DOHH2 (cell line): ENCODE measurements around the gene LSS.

Experiments
- EZH2phosphoT487 ChIP-seq: fragments of 200-600 bp; sonication (generic); IDR thresholded peaks from 2 replicates; pipeline ENCODE4 v1.6.1; 2017; ENCODE audit warnings: borderline replicate concordance, mild to moderate bottlenecking, antibody characterized with exemption, low read length, moderate library complexity, mixed read lengths
- TF ChIP-seq, protein P1 (sequence below): fragments of 200-600 bp; sonication (generic); IDR thresholded peaks from one replicate; pipeline ENCODE4 v1.5.1; 2014; ENCODE audit warnings: antibody characterized with exemption, mild to moderate bottlenecking, low read depth, low read length; ENCODE audit not compliant: poor library complexity, severe bottlenecking

GRCh38 chr21:46161633-46162592 lies 66.7 kb downstream of the LSS start:
- TF ChIP-seq, protein P1, sequence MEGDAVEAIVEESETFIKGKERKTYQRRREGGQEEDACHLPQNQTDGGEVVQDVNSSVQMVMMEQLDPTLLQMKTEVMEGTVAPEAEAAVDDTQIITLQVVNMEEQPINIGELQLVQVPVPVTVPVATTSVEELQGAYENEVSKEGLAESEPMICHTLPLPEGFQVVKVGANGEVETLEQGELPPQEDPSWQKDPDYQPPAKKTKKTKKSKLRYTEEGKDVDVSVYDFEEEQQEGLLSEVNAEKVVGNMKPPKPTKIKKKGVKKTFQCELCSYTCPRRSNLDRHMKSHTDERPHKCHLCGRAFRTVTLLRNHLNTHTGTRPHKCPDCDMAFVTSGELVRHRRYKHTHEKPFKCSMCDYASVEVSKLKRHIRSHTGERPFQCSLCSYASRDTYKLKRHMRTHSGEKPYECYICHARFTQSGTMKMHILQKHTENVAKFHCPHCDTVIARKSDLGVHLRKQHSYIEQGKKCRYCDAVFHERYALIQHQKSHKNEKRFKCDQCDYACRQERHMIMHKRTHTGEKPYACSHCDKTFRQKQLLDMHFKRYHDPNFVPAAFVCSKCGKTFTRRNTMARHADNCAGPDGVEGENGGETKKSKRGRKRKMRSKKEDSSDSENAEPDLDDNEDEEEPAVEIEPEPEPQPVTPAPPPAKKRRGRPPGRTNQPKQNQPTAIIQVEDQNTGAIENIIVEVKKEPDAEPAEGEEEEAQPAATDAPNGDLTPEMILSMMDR, result no peak
- no peak for TF ChIP-seq EZH2phosphoT487
